ENCODE results near the gene NHLRC3. TPM values are rescaled to one million over a fixed set of nuclear protein-coding genes. Genes with fewer than 3 reads are reported as not detected.

The NHLRC3 gene
- total RNA-seq, 3 donors from 2014 or later (not counting 1 experiment from before 2014, with no cell fraction given): 26.0 to 36.8 (median 28.3) TPM

DNA sequence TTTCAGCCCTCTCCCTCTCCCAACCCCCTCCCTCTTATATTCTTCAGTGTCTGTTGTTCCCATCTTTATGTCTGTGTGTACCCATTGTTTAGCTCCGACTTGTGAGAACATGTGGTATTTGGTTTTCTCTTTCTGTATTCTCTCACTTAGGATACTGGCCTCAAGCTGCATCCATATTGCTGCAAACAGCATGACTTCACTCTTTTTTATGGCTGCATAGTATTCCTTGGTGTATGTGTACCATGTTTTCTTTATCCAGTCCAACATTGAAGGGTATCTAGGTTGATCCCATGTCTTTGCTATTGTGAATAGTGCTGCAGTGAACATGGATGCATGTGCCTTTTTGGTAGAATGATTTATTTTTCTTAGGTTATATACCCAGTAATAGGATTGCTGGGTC lies 17.8 kb downstream of the NHLRC3 start:
- H3K27me3 ChIP-seq (ENCODE audit: control insufficient read depth, insufficient read depth, low read length): no peaks in the 10 kb centered on the region
- no peaks in the 10 kb centered on the region for H3K4me1 ChIP-seq (ENCODE audit: control insufficient read depth, insufficient read depth, low read length)
- ATAC-seq (no peak), DNase-seq (no peak)
- no CpG with 5 or more reads among the region's 1 CpG for WGBS (ENCODE audit: insufficient coverage)
- no peak overlapping the region for H3K27ac Mint-ChIP-seq
- peaks cover 0 to 2% of the 10 kb centered on the region in 2 donors for H3K9me3 Mint-ChIP-seq
- H3K27ac ChIP-seq (ENCODE audit: low read length): no peak overlapping the region
- H3K27me3 Mint-ChIP-seq (ENCODE audit: low read depth in 2 of 2): no peaks in the 10 kb centered on the region
- H3K4me3 Mint-ChIP-seq: no peak overlapping the region
- H3K4me1 Mint-ChIP-seq: peaks cover 55 to 60% of the 10 kb centered on the region in 2 donors
- no peak overlapping the region for H3K4me3 ChIP-seq (ENCODE audit: low read length)
- no peaks in the 10 kb centered on the region for H3K9me3 ChIP-seq (ENCODE audit: control insufficient read depth, insufficient read depth, low read length)
- H3K36me3 Mint-ChIP-seq: no peaks in the 10 kb centered on the region
- peaks cover 5% of the 10 kb centered on the region for H3K36me3 ChIP-seq (ENCODE audit: control insufficient read depth, insufficient read depth, low read length)
- TF ChIP-seq, protein P1, sequence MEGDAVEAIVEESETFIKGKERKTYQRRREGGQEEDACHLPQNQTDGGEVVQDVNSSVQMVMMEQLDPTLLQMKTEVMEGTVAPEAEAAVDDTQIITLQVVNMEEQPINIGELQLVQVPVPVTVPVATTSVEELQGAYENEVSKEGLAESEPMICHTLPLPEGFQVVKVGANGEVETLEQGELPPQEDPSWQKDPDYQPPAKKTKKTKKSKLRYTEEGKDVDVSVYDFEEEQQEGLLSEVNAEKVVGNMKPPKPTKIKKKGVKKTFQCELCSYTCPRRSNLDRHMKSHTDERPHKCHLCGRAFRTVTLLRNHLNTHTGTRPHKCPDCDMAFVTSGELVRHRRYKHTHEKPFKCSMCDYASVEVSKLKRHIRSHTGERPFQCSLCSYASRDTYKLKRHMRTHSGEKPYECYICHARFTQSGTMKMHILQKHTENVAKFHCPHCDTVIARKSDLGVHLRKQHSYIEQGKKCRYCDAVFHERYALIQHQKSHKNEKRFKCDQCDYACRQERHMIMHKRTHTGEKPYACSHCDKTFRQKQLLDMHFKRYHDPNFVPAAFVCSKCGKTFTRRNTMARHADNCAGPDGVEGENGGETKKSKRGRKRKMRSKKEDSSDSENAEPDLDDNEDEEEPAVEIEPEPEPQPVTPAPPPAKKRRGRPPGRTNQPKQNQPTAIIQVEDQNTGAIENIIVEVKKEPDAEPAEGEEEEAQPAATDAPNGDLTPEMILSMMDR (IDR thresholded peaks at IDR 0.05): no peak
- intact Hi-C loops (cut with micrococcal nuclease): no loop called here

DNA sequence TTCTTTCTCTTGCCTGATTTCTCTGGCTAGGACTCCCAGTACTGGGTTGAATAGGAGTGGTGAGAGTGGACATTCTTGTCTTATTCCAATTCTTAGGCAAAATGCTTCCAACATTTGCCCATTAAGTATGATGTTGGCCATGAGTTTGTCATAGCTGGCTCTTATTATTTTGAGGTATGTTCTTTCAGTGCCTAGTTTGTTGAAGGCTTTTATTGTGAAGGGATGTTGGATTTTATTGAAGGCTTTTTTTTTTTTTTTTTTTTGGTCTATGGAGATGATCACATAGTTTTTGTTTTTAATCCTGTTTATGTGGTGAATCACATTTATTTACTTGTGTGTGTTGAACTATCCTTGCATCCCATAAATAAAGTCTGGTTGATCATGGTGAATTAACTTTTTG lies 19.8 kb downstream of the NHLRC3 start:
- peaks cover 61 to 71% of the 10 kb centered on the region in 2 donors for H3K4me1 Mint-ChIP-seq
- H3K9me3 Mint-ChIP-seq: peaks cover 0 to 2% of the 10 kb centered on the region in 2 donors
- no peaks in the 10 kb centered on the region for H3K27me3 Mint-ChIP-seq (ENCODE audit: low read depth in 2 of 2)

DNA sequence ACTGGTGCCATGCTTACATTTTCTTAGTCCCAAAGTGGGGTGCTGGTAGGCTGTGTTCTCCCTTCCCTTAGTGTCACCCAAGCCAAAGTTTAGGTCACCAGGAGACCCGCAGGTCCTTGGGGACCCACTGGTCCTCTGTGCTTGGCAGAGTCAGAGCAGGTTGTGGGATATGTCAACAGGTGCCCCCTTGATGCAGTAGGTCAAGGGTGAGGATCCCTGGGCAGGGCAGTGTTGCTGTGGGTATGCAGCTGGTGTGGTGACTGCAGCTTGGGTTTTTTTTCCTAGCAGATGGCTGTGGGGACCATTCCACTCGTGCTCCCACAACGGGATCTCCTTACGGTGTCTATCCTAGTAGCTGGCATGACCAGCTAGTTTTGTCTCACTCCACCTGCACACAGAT lies 23.7 kb downstream of the NHLRC3 start:
- Histone ChIP-seq H3K27ac (ENCODE audit: low read length) (no peak overlapping the region), H3K27me3 (ENCODE audit: control insufficient read depth, insufficient read depth, low read length) (no peaks in the 10 kb centered on the region), H3K36me3 (ENCODE audit: control insufficient read depth, insufficient read depth, low read length) (no peaks in the 10 kb centered on the region), H3K9me3 (ENCODE audit: control insufficient read depth, insufficient read depth, low read length) (no peaks in the 10 kb centered on the region), H3K4me3 (ENCODE audit: low read length) (no peak overlapping the region), H3K4me1 (ENCODE audit: control insufficient read depth, insufficient read depth, low read length) (no peaks in the 10 kb centered on the region)
- DNase-seq (no peak), ATAC-seq (no peak)
- peaks cover 48 to 49% of the 10 kb centered on the region in 2 donors for H3K4me1 Mint-ChIP-seq
- H3K36me3 Mint-ChIP-seq: no peaks in the 10 kb centered on the region
- H3K9me3 Mint-ChIP-seq: peaks cover 2% of the 10 kb centered on the region in 2 donors
- no peaks in the 10 kb centered on the region for H3K27me3 Mint-ChIP-seq (ENCODE audit: low read depth in 2 of 2)
- H3K4me3 Mint-ChIP-seq: no peak overlapping the region
- no peak overlapping the region for H3K27ac Mint-ChIP-seq
- TF ChIP-seq, protein P1 (IDR thresholded peaks at IDR 0.05): no peak
- intact Hi-C loops (cut with micrococcal nuclease): no loop called here
- WGBS (ENCODE audit: insufficient coverage): 95% methylated on average over 4 of the region's 4 CpGs

More for the DNA sequence above, 19.8 kb downstream of the NHLRC3 start:
- Mint-ChIP-seq H3K27ac (no peak overlapping the region), H3K4me3 (no peak overlapping the region), H3K36me3 (no peaks in the 10 kb centered on the region)
- ATAC-seq: no peak
- no peak overlapping the region for H3K4me3 ChIP-seq (ENCODE audit: low read length)
- H3K36me3 ChIP-seq (ENCODE audit: control insufficient read depth, insufficient read depth, low read length): no peaks in the 10 kb centered on the region
- no peak overlapping the region for H3K27ac ChIP-seq (ENCODE audit: low read length)
- TF ChIP-seq, protein P1 (IDR thresholded peaks at IDR 0.05): no peak
- intact Hi-C loops (cut with micrococcal nuclease): no loop called here
- no peaks in the 10 kb centered on the region for H3K27me3 ChIP-seq (ENCODE audit: control insufficient read depth, insufficient read depth, low read length)
- no peaks in the 10 kb centered on the region for H3K4me1 ChIP-seq (ENCODE audit: control insufficient read depth, insufficient read depth, low read length)
- DNase-seq: no peak
- H3K9me3 ChIP-seq (ENCODE audit: control insufficient read depth, insufficient read depth, low read length): no peaks in the 10 kb centered on the region

DNA sequence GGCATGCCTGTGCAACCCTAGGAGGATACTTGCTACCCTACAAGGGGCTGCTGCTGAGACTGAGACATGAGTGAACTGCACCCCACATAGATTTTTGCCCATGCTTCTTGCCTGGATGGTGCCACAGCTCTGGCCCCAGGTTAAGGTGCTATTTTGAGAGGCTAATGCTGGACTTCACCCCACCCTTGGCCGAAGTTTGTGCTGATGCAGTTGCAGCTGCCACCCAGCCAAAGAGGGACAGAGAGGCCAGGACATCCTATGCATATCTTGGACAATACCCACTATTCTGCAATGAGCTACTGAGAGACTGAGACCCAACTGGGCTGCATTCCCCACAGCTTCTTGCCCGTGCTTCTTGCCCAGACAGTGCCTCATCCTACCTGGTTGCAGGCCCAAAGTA lies 34.6 kb downstream of the NHLRC3 start:
- Histone ChIP-seq H3K4me1 (ENCODE audit: control insufficient read depth, insufficient read depth, low read length) (no peaks in the 10 kb centered on the region), H3K36me3 (ENCODE audit: control insufficient read depth, insufficient read depth, low read length) (no peaks in the 10 kb centered on the region), H3K27me3 (ENCODE audit: control insufficient read depth, insufficient read depth, low read length) (peaks cover 5% of the 10 kb centered on the region), H3K4me3 (ENCODE audit: low read length) (no peak overlapping the region), H3K27ac (ENCODE audit: low read length) (no peak overlapping the region), H3K9me3 (ENCODE audit: control insufficient read depth, insufficient read depth, low read length) (no peaks in the 10 kb centered on the region)
- 75% methylated on average over 2 of the region's 2 CpGs for WGBS (ENCODE audit: insufficient coverage)
- H3K4me3 Mint-ChIP-seq: no peak overlapping the region
- intact Hi-C loops (cut with micrococcal nuclease): no loop called here
- peaks cover 17 to 38% of the 10 kb centered on the region in 2 donors for H3K27me3 Mint-ChIP-seq (ENCODE audit: low read depth in 2 of 2)
- peaks cover 6 to 12% of the 10 kb centered on the region in 2 donors for H3K9me3 Mint-ChIP-seq
- TF ChIP-seq, protein P1 (IDR thresholded peaks at IDR 0.05): no peak
- H3K27ac Mint-ChIP-seq: no peak overlapping the region
- H3K36me3 Mint-ChIP-seq: peaks cover 38% of the 10 kb centered on the region
- H3K4me1 Mint-ChIP-seq: no peaks in the 10 kb centered on the region
- ATAC-seq (no peak), DNase-seq (no peak)

All from natural killer cell (primary cell).